ENCODE results near the gene CTSA.

GRCh38 chr20:45851501-45851900, 39.6 kb upstream of the CTSA start:
- TF ChIP-seq CTCF (IDR thresholded peaks at IDR 0.05) = no peak
- no peak for TF ChIP-seq EP300 (IDR thresholded peaks at IDR 0.05)
- TF ChIP-seq POLR2AphosphoS5 (IDR thresholded peaks at IDR 0.05) = no peak
- no peak for TF ChIP-seq POLR2A (IDR thresholded peaks at IDR 0.05)

All from upper lobe of left lung (tissue), 4 donors.